ENCODE measurements around the gene PLK5.
"Not testable (repeated sequence)": the region's sequence is repeated elsewhere in the genome, so short reads cannot be mapped to it uniquely, and the experiment has no call there.

Gene PLK5

DNA sequence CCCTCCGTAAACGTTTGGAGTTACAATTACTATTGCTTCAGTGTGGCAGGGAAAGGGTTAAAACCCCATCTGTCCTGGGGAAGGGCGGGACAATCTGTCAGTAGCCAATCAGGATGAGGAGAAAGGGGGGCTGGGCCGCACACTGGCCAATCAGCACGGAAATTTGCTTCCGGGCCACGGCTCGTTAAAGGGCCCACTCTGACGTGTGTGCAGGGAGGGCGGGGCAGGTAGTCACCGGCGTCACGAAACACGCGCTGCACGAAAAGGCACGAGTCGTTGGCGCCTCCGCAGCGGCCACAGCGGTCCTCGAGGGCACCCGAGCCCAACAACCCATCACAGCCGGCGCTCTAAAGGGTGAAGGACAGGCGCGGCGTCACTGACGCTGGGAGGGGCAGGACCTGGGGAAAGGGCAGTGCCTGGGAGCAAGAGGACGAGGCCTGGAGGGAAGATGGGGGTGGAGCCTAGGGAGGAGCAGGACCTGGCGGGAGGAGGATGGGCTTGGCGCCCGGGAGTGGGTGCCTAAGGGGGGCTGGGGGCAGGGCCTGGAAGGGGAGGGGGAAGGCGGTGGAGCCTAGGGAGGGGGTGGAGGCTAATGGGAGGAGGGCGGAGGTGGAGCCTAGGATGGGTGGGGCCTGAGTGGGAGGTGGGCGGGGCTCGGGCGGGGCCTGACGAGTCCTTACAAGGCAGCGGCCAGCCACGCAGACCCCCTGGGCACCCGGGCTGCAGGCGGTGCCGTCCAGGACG is 15.9 kb upstream of the PLK5 start:
- TF ChIP-seq GATA1 (IDR thresholded peaks at IDR 0.05; ENCODE audit: low read depth, low read length) (no peak), POLR2A (IDR thresholded peaks at IDR 0.05; ENCODE audit: low read length) (no peak)
- peak; percentile 96 to 97 for DNase-seq

DNA sequence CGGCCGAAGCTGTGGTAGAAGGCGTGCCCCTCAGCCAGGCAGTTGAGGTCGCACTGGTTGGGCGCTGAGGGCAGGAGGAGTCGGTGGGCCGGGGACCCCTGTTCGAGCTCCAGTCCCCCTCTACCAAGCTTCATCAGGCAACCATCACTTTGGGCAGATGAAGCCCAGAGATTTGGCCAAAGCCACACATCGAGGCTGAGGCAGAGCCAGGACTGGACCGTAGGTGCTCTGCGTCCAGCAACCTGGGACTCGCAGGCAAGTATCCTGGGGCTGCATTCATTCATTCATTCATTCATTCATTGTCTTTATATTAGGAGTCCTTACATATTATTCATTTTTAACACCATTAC is 15.4 kb upstream of the PLK5 start:
- DNase-seq: no peak
- no peak for TF ChIP-seq GATA1 (IDR thresholded peaks at IDR 0.05; ENCODE audit: low read depth, low read length)

DNA sequence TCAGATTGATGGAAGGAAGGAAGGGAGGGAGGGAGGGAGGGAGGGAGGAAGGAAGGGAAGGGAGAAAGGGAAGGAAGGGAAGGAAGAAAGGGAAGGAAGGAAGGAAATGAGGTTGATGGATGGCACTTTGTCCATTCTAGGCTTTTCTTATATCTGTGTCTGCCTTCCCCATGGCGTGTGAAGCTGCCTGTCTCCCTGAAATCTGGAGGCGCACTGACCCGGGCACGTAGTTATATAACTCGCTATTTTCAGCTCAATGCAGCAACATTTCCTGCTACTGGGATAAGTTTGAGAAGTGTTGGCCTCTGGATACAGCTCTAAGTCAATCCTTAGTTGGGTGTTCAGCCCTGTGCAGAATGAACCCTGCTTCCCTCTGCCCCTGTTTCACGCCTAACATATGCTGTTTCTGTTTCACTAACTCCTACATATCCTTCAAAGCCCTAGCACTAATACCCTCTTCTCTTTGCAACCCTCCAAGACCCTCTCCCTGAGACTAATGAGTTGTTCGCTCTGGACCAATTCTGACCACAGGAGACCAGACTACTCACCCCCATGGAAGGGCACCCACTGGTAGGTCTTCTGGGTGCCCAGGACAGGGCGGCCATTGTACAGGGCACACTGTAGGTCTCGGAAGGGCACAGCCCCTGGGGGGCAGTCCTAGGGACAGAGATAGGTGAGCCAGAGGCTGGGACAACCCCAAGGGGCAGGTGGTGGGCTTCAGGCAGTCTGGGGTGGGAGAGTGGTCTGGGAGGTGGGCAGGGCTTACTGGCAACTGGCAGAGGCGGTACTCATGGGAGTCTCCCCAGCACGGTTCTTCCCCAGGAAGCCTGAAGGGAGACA is 14.1 kb upstream of the PLK5 start:
- TF ChIP-seq GATA1 (IDR thresholded peaks at IDR 0.05; ENCODE audit: low read depth, low read length): no peak
- TF ChIP-seq POLR2A (IDR thresholded peaks at IDR 0.05; ENCODE audit: low read length): no peak
- no peak for DNase-seq

DNA sequence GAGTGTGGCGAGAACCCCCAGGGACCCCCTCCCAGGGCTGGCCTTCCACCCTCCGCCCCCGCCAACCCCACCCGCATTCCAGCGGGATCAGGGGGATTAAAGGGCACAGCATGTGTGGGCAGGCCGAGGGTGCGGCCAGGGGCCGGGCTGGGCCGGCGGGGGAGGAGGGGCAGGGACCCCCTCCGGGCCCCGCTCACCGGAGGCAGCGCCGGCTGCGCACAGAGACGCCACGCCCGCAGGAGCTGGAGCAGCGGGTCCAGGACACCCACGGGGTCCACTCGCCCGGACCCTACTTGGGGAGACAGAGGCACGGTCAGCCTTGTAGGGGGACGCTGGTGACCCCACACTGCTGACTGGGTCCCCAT is 13.5 kb upstream of the PLK5 start:
- no peak for TF ChIP-seq GATA1 (IDR thresholded peaks at IDR 0.05; ENCODE audit: low read depth, low read length)
- TF ChIP-seq POLR2A (IDR thresholded peaks at IDR 0.05; ENCODE audit: low read length): no peak
- DNase-seq: no peak

DNA sequence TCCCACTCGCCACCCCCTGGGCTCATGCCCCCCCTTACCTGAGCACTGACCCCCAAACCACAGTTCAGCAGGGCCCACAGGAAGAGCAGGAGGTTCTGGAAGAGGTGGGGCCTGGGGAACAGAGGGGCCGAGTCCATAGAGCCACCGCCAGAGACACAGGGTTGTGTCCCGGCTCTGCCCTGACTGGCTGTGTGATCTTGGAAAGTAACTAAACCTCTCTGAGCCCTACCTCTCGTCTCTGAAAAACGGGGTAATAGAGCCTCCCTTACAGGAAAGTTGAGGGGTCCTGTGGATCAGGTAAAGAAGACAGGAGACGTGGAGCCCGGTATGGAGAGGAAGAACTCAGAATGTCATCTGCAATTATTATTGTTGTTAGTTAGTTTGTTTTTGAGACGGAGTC is 13.1 kb upstream of the PLK5 start:
- no peak for DNase-seq
- TF ChIP-seq GATA1 (IDR thresholded peaks at IDR 0.05; ENCODE audit: low read depth, low read length) (no peak), POLR2A (IDR thresholded peaks at IDR 0.05; ENCODE audit: low read length) (no peak)

DNA sequence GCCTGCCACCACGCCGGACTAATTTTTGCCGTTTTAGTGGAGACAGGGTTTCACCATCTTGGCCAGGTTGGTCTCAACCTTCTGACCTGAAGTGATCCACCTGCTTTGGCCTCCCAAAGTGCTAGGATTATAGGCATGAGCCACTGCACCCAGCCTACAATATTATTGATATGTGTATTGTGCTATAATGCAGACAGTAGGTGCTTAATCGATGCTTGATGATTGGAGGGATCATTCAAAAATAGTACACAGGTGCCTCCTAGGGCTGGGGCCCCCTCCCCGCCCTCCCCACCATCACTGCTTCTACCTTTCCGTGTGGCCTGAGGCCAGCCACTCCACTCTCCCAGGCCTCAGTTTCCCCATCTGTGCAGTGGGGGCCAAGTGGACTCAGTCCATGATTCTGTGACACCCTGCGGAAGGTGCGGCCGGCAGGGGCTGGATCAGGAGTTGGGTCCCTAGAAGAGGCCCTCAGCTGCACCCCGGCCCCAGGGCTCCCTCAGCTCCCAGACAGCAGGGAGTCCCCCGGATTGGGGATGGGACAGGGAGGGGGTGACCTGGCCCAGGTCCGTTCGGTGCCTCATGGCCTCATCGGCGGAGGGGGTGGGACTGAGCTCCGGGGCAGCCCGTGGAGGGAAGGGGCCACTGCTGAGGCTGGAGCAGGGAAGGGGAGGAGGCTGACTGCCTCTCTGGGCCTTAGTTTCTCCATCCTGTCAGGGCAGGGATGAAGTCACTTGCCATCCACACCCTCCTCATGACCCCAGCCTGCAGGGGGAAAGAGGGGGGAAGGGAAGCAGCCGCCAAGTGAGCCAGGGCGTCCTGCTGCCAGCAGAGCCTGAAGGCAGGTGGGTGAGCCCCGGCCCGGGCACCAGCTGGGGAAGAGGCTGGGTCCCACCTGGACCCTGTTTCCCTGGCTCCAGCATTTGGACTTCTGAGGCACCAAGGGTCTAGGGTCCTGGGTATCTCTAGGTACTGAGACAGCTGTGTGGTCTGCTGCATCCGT is 12.3 kb upstream of the PLK5 start:
- no peak for DNase-seq
- TF ChIP-seq POLR2A (IDR thresholded peaks at IDR 0.05; ENCODE audit: low read length): no peak
- TF ChIP-seq GATA1 (IDR thresholded peaks at IDR 0.05; ENCODE audit: low read depth, low read length): no peak

DNA sequence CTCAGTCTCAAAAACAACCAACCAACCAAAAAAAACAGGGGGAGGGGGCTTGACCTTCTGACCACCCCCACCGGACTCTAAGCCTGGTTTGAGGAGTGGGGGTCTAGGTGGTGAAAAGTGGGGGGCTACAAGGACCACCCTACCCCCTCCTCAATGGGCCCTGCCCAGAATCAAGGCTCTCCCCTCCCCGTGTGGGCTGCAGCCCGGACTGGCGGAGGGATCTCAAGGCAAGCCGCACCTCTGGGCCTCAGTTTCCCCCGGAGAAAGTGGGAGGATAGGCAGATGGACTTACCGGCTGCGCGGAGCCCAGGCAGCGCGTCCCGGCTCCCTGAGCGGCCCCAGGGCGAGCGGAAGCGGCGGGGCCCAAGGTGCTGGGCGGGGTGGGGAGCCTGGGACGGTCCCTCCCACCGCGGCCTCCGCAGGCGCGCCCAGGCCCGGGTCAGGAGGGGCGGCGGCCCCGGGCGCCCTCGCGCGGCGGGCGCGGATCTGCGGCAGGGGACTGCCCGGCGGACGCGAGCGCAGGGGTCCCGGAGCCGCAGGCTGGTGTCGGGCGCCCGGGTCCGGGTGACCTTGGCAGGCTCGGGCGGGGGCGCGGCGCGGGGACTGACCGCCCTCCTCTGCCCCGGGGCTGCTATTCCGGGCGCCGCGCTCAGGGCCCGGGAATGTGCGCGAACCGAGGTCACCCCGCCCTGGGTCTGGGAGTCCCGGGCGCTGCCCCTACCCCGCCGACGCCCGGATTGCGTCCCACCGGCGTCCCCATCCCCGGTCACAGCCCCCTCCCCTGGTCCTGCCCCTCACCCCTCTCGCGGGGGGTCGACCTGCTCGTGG is 11.0 kb upstream of the PLK5 start, which contains the start of gene ADAMTSL5:
TSS of gene ADAMTSL5 (minus strand) at position 349 of the 828 bp plus-strand sequence. CDS start 2,076 bp downstream, outside the sequence.
- TF ChIP-seq POLR2A (IDR thresholded peaks at IDR 0.05; ENCODE audit: low read length): no peak
- no peak for TF ChIP-seq GATA1 (IDR thresholded peaks at IDR 0.05; ENCODE audit: low read depth, low read length)
- DNase-seq: peak; percentile 83 to 87

- TF ChIP-seq POLR2A (IDR thresholded peaks at IDR 0.05; ENCODE audit: low read length) (no peak), GATA1 (IDR thresholded peaks at IDR 0.05; ENCODE audit: low read depth, low read length) (no peak)
- peak; percentile 78 to 87 for DNase-seq
These were observed 10.2 kb upstream of the PLK5 start for GRCh38 chr19:1513499-1514294.

- DNase-seq: no peak
- no peak for TF ChIP-seq GATA1 (IDR thresholded peaks at IDR 0.05; ENCODE audit: low read depth, low read length)
- TF ChIP-seq POLR2A (IDR thresholded peaks at IDR 0.05; ENCODE audit: low read length): no peak
These were observed 9.6 kb upstream of the PLK5 start for GRCh38 chr19:1514295-1514661.

GRCh38 chr19:1514986-1515721 is 8.7 kb upstream of the PLK5 start:
- TF ChIP-seq POLR2A (IDR thresholded peaks at IDR 0.05; ENCODE audit: low read length): no peak
- TF ChIP-seq GATA1 (IDR thresholded peaks at IDR 0.05; ENCODE audit: low read depth, low read length): no peak

GRCh38 chr19:1516395-1516753 is 7.5 kb upstream of the PLK5 start:
- DNase-seq: no peak
- TF ChIP-seq GATA1 (IDR thresholded peaks at IDR 0.05; ENCODE audit: low read depth, low read length): no peak
- TF ChIP-seq POLR2A (IDR thresholded peaks at IDR 0.05; ENCODE audit: low read length): no peak

More at GRCh38 chr19:1514986-1515721, 8.7 kb upstream of the PLK5 start:
- DNase-seq: no peak

DNA sequence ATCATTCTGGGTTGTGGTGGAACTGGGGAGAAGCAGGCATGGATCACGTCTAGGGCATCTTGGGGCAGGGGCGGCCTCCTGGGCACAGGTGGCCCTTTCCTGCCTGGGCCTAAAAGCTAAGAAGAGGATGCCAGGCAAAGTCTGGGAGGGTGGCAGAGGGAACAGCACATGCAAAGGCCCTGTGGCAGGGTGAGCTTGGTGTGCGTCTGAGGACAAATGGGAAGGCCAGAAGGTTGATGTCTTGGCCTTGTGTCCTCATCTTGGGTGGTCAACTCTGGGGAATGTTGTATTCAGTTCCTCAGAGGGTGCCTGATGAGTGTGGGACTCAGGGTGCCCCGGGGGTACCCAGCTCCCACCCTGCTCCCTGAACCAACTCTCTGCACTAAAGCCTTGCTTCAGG is 5.4 kb upstream of the PLK5 start:
- DNase-seq: no peak
- no peak for TF ChIP-seq POLR2A (IDR thresholded peaks at IDR 0.05; ENCODE audit: low read length)
- no peak for TF ChIP-seq GATA1 (IDR thresholded peaks at IDR 0.05; ENCODE audit: low read depth, low read length)

DNA sequence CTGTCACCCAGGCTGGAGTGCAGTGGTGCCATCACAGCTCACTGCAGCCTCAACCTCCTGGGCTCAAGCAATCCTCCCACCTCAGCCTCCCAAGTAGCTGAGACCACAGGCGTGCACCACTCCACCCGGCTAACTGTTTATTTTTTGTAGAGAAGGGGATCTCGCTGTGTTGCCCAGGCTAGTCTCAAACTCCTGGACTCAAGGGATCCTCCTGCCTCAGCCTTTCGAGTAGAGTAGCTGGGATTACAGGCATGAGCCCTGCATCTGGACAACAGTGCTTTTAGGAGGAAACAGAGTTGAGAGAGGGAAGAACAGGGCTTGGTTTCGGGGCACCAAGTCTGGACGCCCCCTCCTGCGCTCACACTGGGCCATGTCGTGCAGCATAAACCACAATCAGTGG is 4.1 kb upstream of the PLK5 start:
- DNase-seq: not testable (repeated sequence)
